ENCODE measurements around the gene FXYD1.

The FXYD1 gene

DNA sequence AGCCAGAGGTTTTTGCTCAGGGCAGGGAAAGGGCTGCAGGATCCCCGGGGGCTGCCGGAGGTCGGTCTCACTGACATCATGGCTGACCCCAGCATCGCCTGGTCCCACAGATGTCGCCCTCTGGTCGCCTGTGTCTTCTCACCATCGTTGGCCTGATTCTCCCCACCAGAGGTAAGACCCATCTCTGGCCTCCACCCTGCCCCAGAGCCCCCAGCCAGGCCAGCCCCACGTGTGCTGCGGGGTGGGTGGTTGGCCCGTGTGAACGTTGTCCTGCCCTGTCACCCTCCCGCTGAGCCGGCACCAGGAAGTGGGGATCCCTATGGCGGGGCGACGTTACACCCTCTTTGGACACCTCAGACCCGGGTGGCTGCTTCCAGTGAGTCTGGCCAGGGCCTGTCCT lies 16.8 kb downstream of the FXYD1 start:
- H3K4me1 ChIP-seq (ENCODE audit: control insufficient read depth, insufficient read depth, low read length), result peaks cover 14% of the 10 kb centered on the region
- H3K27me3 ChIP-seq (ENCODE audit: control insufficient read depth in 1 of 2, insufficient read depth in 2 of 2, low read length in 2 of 2), result peaks cover 34 to 39% of the 10 kb centered on the region in 2 donors
- H3K4me3 ChIP-seq (ENCODE audit: low read length in 2 of 2), result peak overlapping the region; percentile 49 to 69
- peak overlapping the region in 1 of 2 donors; percentile 55 for H3K9ac ChIP-seq (ENCODE audit: low read length in 2 of 2)
- H3K9me3 ChIP-seq (ENCODE audit: control insufficient read depth in 2 of 2, low read length in 2 of 2), result no peaks in the 10 kb centered on the region
- no peak overlapping the region for H3K27ac ChIP-seq (ENCODE audit: low read length)
- H3K36me3 ChIP-seq (ENCODE audit: control insufficient read depth in 2 of 2, insufficient read depth in 2 of 2, low read length in 2 of 2), result no peaks in the 10 kb centered on the region

- H3K4me1 ChIP-seq (ENCODE audit: control insufficient read depth, insufficient read depth, low read length), result peaks cover 14% of the 10 kb centered on the region
- H3K36me3 ChIP-seq (ENCODE audit: control insufficient read depth in 2 of 2, insufficient read depth in 2 of 2, low read length in 2 of 2), result no peaks in the 10 kb centered on the region
- H3K9me3 ChIP-seq (ENCODE audit: control insufficient read depth in 2 of 2, low read length in 2 of 2), result no peaks in the 10 kb centered on the region
- H3K27me3 ChIP-seq (ENCODE audit: control insufficient read depth in 1 of 2, insufficient read depth in 2 of 2, low read length in 2 of 2), result peaks cover 31 to 37% of the 10 kb centered on the region in 2 donors
- no peak overlapping the region for H3K9ac ChIP-seq (ENCODE audit: low read length in 2 of 2)
- no peak overlapping the region for H3K27ac ChIP-seq (ENCODE audit: low read length)
- H3K4me3 ChIP-seq (ENCODE audit: low read length in 2 of 2), result peak overlapping the region in 1 of 2 donors; percentile 49
Observed at GRCh38 chr19:35155981-35156672, 17.5 kb downstream of the FXYD1 start.

DNA sequence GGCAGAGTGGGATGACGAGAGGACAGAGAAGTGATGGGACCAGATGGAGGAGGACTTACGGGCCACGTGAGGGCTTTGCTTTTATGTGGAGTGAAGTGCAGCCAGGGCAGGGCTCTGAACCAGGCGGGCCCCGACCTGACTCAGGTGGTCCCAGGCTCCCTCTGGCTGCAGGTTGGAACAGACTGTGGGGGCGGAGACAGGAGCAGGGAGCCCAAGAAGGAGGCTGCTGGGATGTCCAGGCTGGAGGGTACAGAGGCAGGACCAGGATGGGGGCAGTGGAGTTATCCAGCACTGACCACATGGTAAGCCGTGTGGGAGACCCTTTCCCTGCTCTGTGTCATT lies 18.0 kb downstream of the FXYD1 start:
- no peak overlapping the region for H3K27ac ChIP-seq (ENCODE audit: low read length)
- H3K9ac ChIP-seq (ENCODE audit: low read length in 2 of 2), result no peak overlapping the region
- no peak overlapping the region for H3K4me3 ChIP-seq (ENCODE audit: low read length in 2 of 2)
- H3K27me3 ChIP-seq (ENCODE audit: control insufficient read depth in 1 of 2, insufficient read depth in 2 of 2, low read length in 2 of 2), result peaks cover 29 to 33% of the 10 kb centered on the region in 2 donors
- no peaks in the 10 kb centered on the region for H3K9me3 ChIP-seq (ENCODE audit: control insufficient read depth in 2 of 2, low read length in 2 of 2)
- H3K4me1 ChIP-seq (ENCODE audit: control insufficient read depth, insufficient read depth, low read length), result peaks cover 14% of the 10 kb centered on the region
- no peaks in the 10 kb centered on the region for H3K36me3 ChIP-seq (ENCODE audit: control insufficient read depth in 2 of 2, insufficient read depth in 2 of 2, low read length in 2 of 2)

- H3K4me1 ChIP-seq (ENCODE audit: control insufficient read depth, insufficient read depth, low read length), result peaks cover 14% of the 10 kb centered on the region
- no peak overlapping the region for H3K9ac ChIP-seq (ENCODE audit: low read length in 2 of 2)
- peaks cover 0 to 2% of the 10 kb centered on the region in 2 donors for H3K36me3 ChIP-seq (ENCODE audit: control insufficient read depth in 2 of 2, insufficient read depth in 2 of 2, low read length in 2 of 2)
- peaks cover 2 to 3% of the 10 kb centered on the region in 2 donors for H3K9me3 ChIP-seq (ENCODE audit: control insufficient read depth in 2 of 2, low read length in 2 of 2)
- H3K4me3 ChIP-seq (ENCODE audit: low read length in 2 of 2), result no peak overlapping the region
- no peak overlapping the region for H3K27ac ChIP-seq (ENCODE audit: low read length)
- H3K27me3 ChIP-seq (ENCODE audit: control insufficient read depth in 1 of 2, insufficient read depth in 2 of 2, low read length in 2 of 2), result peaks cover 26 to 33% of the 10 kb centered on the region in 2 donors
Observed at GRCh38 chr19:35157431-35157830, 18.8 kb downstream of the FXYD1 start.

GRCh38 chr19:35159606-35160005 lies 21.0 kb downstream of the FXYD1 start:
- H3K27ac ChIP-seq (ENCODE audit: low read length), result no peak overlapping the region
- H3K9me3 ChIP-seq (ENCODE audit: control insufficient read depth in 2 of 2, low read length in 2 of 2), result peaks cover 6 to 10% of the 10 kb centered on the region in 2 donors
- peaks cover 5% of the 10 kb centered on the region for H3K4me1 ChIP-seq (ENCODE audit: control insufficient read depth, insufficient read depth, low read length)
- H3K4me3 ChIP-seq (ENCODE audit: low read length in 2 of 2), result no peak overlapping the region
- H3K9ac ChIP-seq (ENCODE audit: low read length in 2 of 2), result no peak overlapping the region
- peaks cover 15 to 18% of the 10 kb centered on the region in 2 donors for H3K27me3 ChIP-seq (ENCODE audit: control insufficient read depth in 1 of 2, insufficient read depth in 2 of 2, low read length in 2 of 2)
- peaks cover 3% of the 10 kb centered on the region in 2 donors for H3K36me3 ChIP-seq (ENCODE audit: control insufficient read depth in 2 of 2, insufficient read depth in 2 of 2, low read length in 2 of 2)

DNA sequence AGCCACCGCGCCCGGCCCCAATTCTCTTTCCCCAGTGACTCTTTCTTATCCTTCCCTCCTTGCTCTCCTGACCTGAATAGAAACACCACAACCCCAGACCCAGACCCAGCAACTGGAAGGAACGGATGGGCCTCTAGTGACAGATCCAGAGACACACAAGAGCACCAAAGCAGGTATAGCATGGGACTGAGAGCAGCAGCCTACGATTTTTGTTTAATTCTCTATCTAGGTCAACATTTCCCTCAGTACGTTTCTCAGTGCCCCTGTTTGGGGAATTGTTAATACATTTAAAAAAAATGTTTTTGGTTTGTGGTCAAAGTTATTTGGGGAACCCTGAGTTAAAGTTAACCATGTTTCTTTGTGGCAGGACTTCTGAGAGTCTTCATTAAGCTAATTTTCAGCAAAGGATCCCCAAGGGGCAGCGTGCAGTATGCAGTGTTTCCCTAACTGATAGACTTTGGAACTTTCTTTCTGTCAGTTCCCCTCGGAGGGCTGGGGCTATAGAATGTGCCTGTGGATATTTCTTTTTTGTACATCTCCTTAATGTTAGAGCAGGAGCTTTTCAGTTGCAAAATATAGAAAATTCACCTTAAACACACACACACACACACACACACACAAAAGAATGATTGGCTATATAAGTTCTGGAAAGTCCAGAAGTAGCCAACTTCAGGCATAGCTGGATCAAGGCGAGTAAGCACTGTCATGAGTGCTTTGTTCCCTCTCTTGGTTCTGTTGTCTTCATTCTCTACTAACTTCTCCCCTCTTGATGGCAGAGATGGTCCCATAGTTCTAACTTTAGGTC lies 22.2 kb downstream of the FXYD1 start:
- H3K36me3 ChIP-seq (ENCODE audit: control insufficient read depth in 2 of 2, insufficient read depth in 2 of 2, low read length in 2 of 2), result peaks cover 3 to 5% of the 10 kb centered on the region in 2 donors
- no peak overlapping the region for H3K4me3 ChIP-seq (ENCODE audit: low read length in 2 of 2)

DNA sequence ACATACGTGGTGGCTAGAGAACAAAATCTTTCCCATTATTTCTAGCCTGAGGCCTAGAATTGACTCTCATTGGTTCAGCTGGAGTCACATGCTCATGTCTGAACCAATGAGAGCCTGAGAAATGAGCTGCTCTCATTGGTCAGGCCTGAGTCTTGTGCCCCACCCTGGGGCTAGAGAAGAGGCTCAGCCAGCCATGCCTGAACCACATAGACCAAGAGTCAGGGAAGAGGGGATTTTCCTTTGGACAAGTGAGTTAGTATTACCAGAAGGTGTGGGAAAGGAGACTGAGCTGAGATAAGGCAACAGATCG lies 22.8 kb downstream of the FXYD1 start:
- Histone ChIP-seq H3K27me3 (ENCODE audit: control insufficient read depth in 1 of 2, insufficient read depth in 2 of 2, low read length in 2 of 2) (peaks cover 2 to 3% of the 10 kb centered on the region in 2 donors), H3K9me3 (ENCODE audit: control insufficient read depth in 2 of 2, low read length in 2 of 2) (peaks cover 11 to 19% of the 10 kb centered on the region in 2 donors), H3K27ac (ENCODE audit: low read length) (no peak overlapping the region), H3K9ac (ENCODE audit: low read length in 2 of 2) (no peak overlapping the region), H3K36me3 (ENCODE audit: control insufficient read depth in 2 of 2, insufficient read depth in 2 of 2, low read length in 2 of 2) (peaks cover 5 to 7% of the 10 kb centered on the region in 2 donors), H3K4me3 (ENCODE audit: low read length in 2 of 2) (no peak overlapping the region), H3K4me1 (ENCODE audit: control insufficient read depth, insufficient read depth, low read length) (no peaks in the 10 kb centered on the region)

More for the DNA sequence above, 22.2 kb downstream of the FXYD1 start:
- Histone ChIP-seq H3K9me3 (ENCODE audit: control insufficient read depth in 2 of 2, low read length in 2 of 2) (peaks cover 6 to 15% of the 10 kb centered on the region in 2 donors), H3K9ac (ENCODE audit: low read length in 2 of 2) (no peak overlapping the region), H3K27ac (ENCODE audit: low read length) (no peak overlapping the region), H3K4me1 (ENCODE audit: control insufficient read depth, insufficient read depth, low read length) (no peaks in the 10 kb centered on the region), H3K27me3 (ENCODE audit: control insufficient read depth in 1 of 2, insufficient read depth in 2 of 2, low read length in 2 of 2) (peaks cover 5 to 6% of the 10 kb centered on the region in 2 donors)

GRCh38 chr19:35162471-35163326 lies 24.1 kb downstream of the FXYD1 start:
- no peak overlapping the region for H3K4me3 ChIP-seq (ENCODE audit: low read length in 2 of 2)
- peaks cover 0 to 2% of the 10 kb centered on the region in 2 donors for H3K27me3 ChIP-seq (ENCODE audit: control insufficient read depth in 1 of 2, insufficient read depth in 2 of 2, low read length in 2 of 2)
- no peak overlapping the region for H3K27ac ChIP-seq (ENCODE audit: low read length)
- no peaks in the 10 kb centered on the region for H3K4me1 ChIP-seq (ENCODE audit: control insufficient read depth, insufficient read depth, low read length)
- H3K9me3 ChIP-seq (ENCODE audit: control insufficient read depth in 2 of 2, low read length in 2 of 2), result peaks cover 17 to 22% of the 10 kb centered on the region in 2 donors
- no peak overlapping the region for H3K9ac ChIP-seq (ENCODE audit: low read length in 2 of 2)
- peaks cover 7 to 9% of the 10 kb centered on the region in 2 donors for H3K36me3 ChIP-seq (ENCODE audit: control insufficient read depth in 2 of 2, insufficient read depth in 2 of 2, low read length in 2 of 2)

DNA sequence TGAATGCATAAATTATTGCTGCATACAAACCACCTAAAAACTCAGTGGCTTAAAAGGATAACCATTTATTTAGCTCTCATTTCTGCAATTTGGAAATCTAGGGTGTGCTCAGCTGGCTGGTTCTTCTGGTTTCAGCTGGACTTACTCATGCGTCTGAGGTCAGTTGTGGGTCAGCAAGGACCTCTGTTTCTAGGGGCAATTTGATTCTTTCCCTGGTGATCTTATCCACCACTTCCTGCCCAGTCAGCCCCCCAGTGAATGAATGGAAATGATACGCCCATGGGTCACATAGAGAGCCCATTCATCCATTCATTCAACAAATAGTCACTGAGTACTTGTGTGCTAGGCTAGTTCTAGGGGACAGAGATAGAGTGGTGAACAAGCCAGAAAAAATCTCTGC lies 25.8 kb downstream of the FXYD1 start:
- Histone ChIP-seq H3K9ac (ENCODE audit: low read length in 2 of 2) (no peak overlapping the region), H3K36me3 (ENCODE audit: control insufficient read depth in 2 of 2, insufficient read depth in 2 of 2, low read length in 2 of 2) (peaks cover 7 to 9% of the 10 kb centered on the region in 2 donors), H3K27ac (ENCODE audit: low read length) (no peak overlapping the region), H3K4me3 (ENCODE audit: low read length in 2 of 2) (no peak overlapping the region), H3K27me3 (ENCODE audit: control insufficient read depth in 1 of 2, insufficient read depth in 2 of 2, low read length in 2 of 2) (peaks cover 2% of the 10 kb centered on the region in 2 donors), H3K4me1 (ENCODE audit: control insufficient read depth, insufficient read depth, low read length) (no peaks in the 10 kb centered on the region), H3K9me3 (ENCODE audit: control insufficient read depth in 2 of 2, low read length in 2 of 2) (peaks cover 17 to 22% of the 10 kb centered on the region in 2 donors)

GRCh38 chr19:35165200-35166058 lies 26.8 kb downstream of the FXYD1 start:
- Histone ChIP-seq H3K27ac (ENCODE audit: low read length) (no peak overlapping the region), H3K4me3 (ENCODE audit: low read length in 2 of 2) (no peak overlapping the region), H3K27me3 (ENCODE audit: control insufficient read depth in 1 of 2, insufficient read depth in 2 of 2, low read length in 2 of 2) (peaks cover 2% of the 10 kb centered on the region in 2 donors), H3K9ac (ENCODE audit: low read length in 2 of 2) (no peak overlapping the region), H3K9me3 (ENCODE audit: control insufficient read depth in 2 of 2, low read length in 2 of 2) (peaks cover 17 to 22% of the 10 kb centered on the region in 2 donors), H3K4me1 (ENCODE audit: control insufficient read depth, insufficient read depth, low read length) (no peaks in the 10 kb centered on the region), H3K36me3 (ENCODE audit: control insufficient read depth in 2 of 2, insufficient read depth in 2 of 2, low read length in 2 of 2) (peaks cover 7 to 9% of the 10 kb centered on the region in 2 donors)

All from stomach smooth muscle (tissue), 2 donors.